Measurements from ENCODE around the gene ADGRB3.

Gene ADGRB3

DNA sequence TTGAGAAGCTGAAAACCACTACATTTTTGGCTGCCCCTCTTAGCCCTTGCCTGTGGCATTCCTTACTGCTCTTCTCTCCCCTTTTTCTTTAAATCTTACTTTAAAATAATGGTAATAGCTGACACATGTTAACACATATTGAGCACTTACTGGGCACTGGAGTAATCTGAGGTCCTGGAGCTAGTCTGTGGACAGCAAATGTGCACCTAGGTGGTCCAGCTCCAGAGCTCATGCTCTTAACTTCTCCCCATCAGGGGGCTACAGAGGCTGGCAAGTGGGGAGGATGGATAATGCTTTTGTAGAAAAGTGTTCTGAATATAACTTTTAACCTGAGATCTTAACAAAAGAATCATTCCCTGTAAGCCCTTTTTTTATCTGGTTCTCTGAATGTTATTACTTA, 74.8 kb downstream of the ADGRB3 start:
- no peak for DNase-seq

- DNase-seq, result no peak
Observed at GRCh38 chr6:68710496-68710895, 75.4 kb downstream of the ADGRB3 start.

- DNase-seq, result no peak
Observed at GRCh38 chr6:68710916-68711315, 75.8 kb downstream of the ADGRB3 start.

GRCh38 chr6:68711386-68712000, 76.4 kb downstream of the ADGRB3 start:
- DNase-seq, result no peak

- no peak for DNase-seq
Observed at GRCh38 chr6:68716620-68717019, 81.5 kb downstream of the ADGRB3 start.

DNA sequence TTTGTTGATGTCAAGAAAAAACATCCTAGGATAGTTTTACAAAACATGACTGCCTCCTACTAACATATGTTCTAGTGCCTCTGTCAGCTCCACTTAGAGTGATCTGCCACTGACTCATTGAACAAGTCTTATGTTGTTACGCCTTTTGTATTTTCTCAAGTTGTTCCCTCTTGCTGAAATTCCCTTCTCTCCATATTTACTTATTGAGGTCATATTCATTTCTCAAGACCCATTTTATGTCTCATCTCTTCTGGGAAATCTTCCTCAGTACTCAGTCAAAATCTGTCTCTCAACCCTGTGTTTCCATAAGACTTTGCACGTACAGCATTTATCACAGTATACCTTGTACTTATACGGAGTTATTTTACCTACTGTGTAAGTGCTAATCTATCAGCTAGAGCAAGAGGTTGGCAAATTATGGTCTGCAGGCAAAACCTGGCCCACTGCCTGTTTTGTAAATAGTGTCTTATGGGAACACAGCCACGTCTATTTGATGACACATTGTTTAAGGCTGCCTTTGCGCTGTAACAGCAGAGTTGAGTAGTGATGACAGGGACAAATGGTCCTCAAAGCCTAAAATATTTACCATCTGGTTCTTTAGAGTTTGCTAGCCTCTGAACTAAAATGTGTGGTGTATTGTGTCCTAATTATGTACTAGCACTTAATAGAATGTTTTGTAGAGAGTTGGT, 83.4 kb downstream of the ADGRB3 start:
- no peak for DNase-seq

DNA sequence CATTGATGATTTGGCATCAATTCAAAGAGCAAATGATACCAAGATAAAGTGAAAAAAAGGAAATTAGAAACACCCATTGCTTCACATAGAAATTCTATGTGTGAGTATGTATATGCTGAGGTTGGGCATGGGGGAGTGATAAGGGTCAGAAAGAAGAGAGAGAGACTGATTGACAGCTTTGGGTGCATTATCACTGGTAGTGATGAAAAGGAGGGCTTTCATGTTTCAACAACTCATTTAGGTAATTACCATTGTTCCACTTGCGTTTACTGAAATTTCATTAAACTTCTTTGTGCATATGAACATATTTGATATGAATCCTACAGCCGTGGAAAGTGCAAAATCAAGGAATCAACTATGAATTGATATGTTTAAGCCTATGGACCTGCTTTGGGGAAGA, 84.7 kb downstream of the ADGRB3 start:
- DNase-seq, result no peak

- no peak for DNase-seq
Observed at GRCh38 chr6:68722891-68723527, 87.9 kb downstream of the ADGRB3 start.

GRCh38 chr6:68724060-68724459, 89.0 kb downstream of the ADGRB3 start:
- DNase-seq, result no peak

DNA sequence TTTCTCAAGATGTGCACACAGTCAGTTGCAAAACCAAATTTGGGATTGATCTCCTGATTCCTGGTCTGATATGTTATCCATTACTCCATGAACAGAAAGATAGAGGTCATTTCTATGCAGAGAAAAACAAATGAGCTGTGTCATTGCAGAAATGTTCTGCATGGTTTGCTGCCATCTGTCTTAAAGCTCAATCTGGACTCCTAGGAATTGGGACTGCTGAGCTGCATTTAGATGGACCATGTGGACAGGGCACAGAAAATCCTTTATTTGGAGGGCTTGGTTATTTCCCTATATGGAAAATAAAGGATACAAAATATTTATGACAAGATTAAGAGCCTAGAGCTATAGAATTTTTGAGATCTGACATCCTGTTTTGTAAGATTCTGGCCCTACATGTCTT, 91.3 kb downstream of the ADGRB3 start:
- DNase-seq, result no peak

GRCh38 chr6:68726992-68727391, 91.9 kb downstream of the ADGRB3 start:
- DNase-seq, result no peak

DNA sequence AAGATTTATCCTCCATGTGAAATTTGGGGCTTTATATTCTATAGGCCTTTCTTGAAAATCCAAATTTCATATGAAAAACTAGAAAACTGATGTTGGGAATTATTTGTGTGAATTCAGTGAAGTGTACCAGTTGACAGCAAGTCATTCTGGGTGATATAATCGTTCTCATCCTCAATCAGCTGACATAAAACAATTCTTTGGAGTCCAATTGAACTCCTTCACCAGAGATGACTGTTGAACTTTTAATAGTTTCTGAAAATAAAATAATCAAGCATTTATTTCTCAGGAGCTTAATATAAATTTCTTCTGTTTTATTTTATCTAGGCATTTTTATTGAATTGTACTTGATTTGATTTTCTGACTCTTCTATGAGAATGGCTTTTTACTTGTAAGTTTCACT, 92.6 kb downstream of the ADGRB3 start:
- DNase-seq, result no peak

GRCh38 chr6:68728159-68728979, 93.3 kb downstream of the ADGRB3 start:
- DNase-seq, result no peak

- no peak for DNase-seq
Observed at GRCh38 chr6:68729377-68729903, 94.4 kb downstream of the ADGRB3 start.

GRCh38 chr6:68730291-68731054, 95.4 kb downstream of the ADGRB3 start:
- no peak for DNase-seq

DNA sequence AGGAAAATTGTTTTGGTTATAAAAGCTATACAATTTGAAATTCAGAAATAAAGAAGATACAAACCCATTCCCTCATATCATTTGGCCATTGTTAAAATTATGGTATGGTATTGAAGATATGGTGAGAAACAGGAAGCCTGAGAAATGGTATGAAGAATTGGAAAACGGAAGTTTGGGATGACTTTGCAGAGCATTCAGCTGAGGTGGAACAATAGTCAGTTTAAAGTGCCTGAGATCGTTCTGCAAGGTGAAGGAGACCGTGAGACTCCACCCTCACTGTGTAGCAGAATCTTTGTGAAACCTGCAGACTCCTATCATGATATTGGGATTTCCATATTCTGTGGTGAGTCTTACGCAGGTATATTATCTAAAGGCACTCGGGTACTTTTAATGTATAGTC, 97.3 kb downstream of the ADGRB3 start:
- DNase-seq, result no peak

GRCh38 chr6:68735866-68736265, 100.8 kb downstream of the ADGRB3 start:
- no peak for DNase-seq

DNA sequence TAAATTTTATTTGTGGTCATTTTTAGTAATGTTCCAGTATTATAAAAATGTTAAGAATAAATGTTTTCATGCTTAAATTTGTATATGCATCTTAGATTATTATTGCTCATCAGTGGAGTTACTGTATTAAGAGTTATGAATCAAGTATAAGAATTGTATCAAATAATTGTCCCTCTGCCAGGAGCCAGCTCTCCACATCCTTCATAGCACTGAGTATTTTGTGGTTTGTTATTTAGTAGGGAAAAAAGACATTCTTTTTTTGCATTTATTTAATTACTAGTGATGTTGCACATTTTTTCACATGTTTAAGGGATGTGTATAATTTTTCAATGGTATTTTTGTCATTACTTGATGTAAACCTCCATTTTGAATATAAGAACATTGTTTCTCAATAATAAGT, 102.0 kb downstream of the ADGRB3 start:
- no peak for DNase-seq

GRCh38 chr6:68738039-68738438, 103.0 kb downstream of the ADGRB3 start:
- no peak for DNase-seq

DNA sequence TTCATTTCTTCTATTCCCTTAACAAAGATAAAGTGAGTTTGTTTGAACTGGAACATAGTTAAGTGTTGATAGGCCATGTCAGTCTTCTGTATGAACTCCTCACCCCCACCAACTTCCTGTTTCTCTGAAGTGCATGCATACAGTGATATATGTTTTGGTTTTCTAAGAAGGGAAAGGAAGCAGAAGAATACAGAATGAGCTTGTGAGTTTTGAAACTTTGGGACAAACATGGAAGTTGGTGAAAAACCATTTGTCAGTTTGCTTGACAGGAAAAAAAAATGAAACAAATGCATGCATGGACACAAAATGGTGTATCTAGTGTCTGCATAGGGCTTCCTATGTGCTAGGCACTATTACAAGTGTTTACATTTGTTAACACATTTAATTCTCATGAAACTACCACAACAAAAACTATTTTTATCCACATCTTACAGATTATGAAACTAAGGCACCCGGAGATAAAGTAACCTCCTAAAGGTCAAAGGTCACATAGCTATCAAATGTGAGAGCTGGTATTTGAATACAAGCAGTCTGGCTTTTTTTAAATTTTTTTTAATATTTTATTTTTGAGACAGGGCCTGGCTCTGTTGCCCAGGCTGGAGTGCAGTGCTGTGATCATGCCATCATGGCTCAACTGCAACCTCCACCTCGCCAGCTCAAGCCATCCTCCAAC, 105.9 kb downstream of the ADGRB3 start:
- peak in 1 of 2 donors; percentile 65 for DNase-seq

- DNase-seq, result no peak
Observed at GRCh38 chr6:68741501-68742386, 106.7 kb downstream of the ADGRB3 start.

Data from bone marrow (tissue), 2 donors.